ENCODE measurements around the gene TSHR. TPM values are rescaled to one million over a fixed set of nuclear protein-coding genes. Genes with fewer than 3 reads are reported as not detected.
"Not testable (repeated sequence)": the region's sequence is repeated elsewhere in the genome, so short reads cannot be mapped to it uniquely, and the experiment has no call there.

Gene TSHR
- total RNA-seq, 2 experiments from 2014 or later, result not detected

- no peaks in the 10 kb centered on the region for H3K27me3 Mint-ChIP-seq (ENCODE audit: low read depth)
- peaks cover 33% of the 10 kb centered on the region for H3K36me3 Mint-ChIP-seq (ENCODE audit: low read depth)
- CTCF ChIA-PET, result interaction anchor here (0.7 to 1.2 kb wide), 2 partner anchors 54 to 134 kb away, joined by 3 read pairs; no protein-coding TSS in a partner anchor
- intact Hi-C loops (cut with micrococcal nuclease), result no loop called here
- no peak overlapping the region for H3K4me3 Mint-ChIP-seq
- no peak for DNase-seq
- peaks cover 23% of the 10 kb centered on the region for H3K4me1 Mint-ChIP-seq (ENCODE audit: low read depth)
- H3K27ac Mint-ChIP-seq, result no peak overlapping the region
- no peaks in the 10 kb centered on the region for H3K9me3 Mint-ChIP-seq
Observed at GRCh38 chr14:80933282-80933681, 22.1 kb upstream of the TSHR start.

GRCh38 chr14:80933686-80934085, 21.7 kb upstream of the TSHR start:
- DNase-seq, result no peak
- no peak overlapping the region for H3K4me3 Mint-ChIP-seq
- CTCF ChIA-PET, result interaction anchor here (1.1 to 1.2 kb wide), 2 partner anchors 12 to 53 kb away, joined by 3 read pairs; no protein-coding TSS in a partner anchor
- no peaks in the 10 kb centered on the region for H3K9me3 Mint-ChIP-seq
- no peaks in the 10 kb centered on the region for H3K27me3 Mint-ChIP-seq (ENCODE audit: low read depth)
- intact Hi-C loops (cut with micrococcal nuclease), result no loop called here
- no peak overlapping the region for H3K27ac Mint-ChIP-seq
- H3K4me1 Mint-ChIP-seq (ENCODE audit: low read depth), result peaks cover 23% of the 10 kb centered on the region
- H3K36me3 Mint-ChIP-seq (ENCODE audit: low read depth), result peaks cover 33% of the 10 kb centered on the region

GRCh38 chr14:80940146-80940545, 15.3 kb upstream of the TSHR start:
- CTCF ChIA-PET, result no interaction called here
- Mint-ChIP-seq H3K4me3 (peak overlapping the region; percentile 29), H3K36me3 (ENCODE audit: low read depth) (peaks cover 5% of the 10 kb centered on the region), H3K9me3 (no peaks in the 10 kb centered on the region), H3K27me3 (ENCODE audit: low read depth) (no peaks in the 10 kb centered on the region), H3K27ac (no peak overlapping the region), H3K4me1 (ENCODE audit: low read depth) (peaks cover 26% of the 10 kb centered on the region)
- peak; percentile 45 for DNase-seq
- intact Hi-C loops (cut with micrococcal nuclease), result loop anchor here (2.0 kb wide), 1 partner anchor 595 kb away; no protein-coding TSS in a partner anchor

GRCh38 chr14:80941241-80942185, 13.9 kb upstream of the TSHR start, which contains the start of gene CEP128:
CEP128 (minus strand) TSS chr14:80941738.
- intact Hi-C loops (cut with micrococcal nuclease), result loop anchor here (1.0 to 2.0 kb wide), 5 partner anchors 10 to 593 kb away; no protein-coding TSS in a partner anchor
- Mint-ChIP-seq H3K27ac (peak within 1 kb of the TSS; percentile 88), H3K36me3 (ENCODE audit: low read depth) (no peaks in the 10 kb centered on the region), H3K9me3 (peaks cover 1% of the 10 kb centered on the region), H3K4me3 (peak within 1 kb of the TSS; percentile 86), H3K4me1 (ENCODE audit: low read depth) (peaks cover 38% of the 10 kb centered on the region), H3K27me3 (ENCODE audit: low read depth) (no peaks in the 10 kb centered on the region)
- DNase-seq, result peak; percentile 90
- CTCF ChIA-PET, result interaction anchor here (0.9 to 2.9 kb wide), 8 partner anchors 11 to 222 kb away, joined by 3 to 12 read pairs (median 3); no protein-coding TSS in a partner anchor

- H3K27me3 Mint-ChIP-seq (ENCODE audit: low read depth), result no peaks in the 10 kb centered on the region
- H3K4me1 Mint-ChIP-seq (ENCODE audit: low read depth), result peaks cover 45% of the 10 kb centered on the region
- H3K4me3 Mint-ChIP-seq, result peak overlapping the region; percentile 86
- H3K36me3 Mint-ChIP-seq (ENCODE audit: low read depth), result peaks cover 3% of the 10 kb centered on the region
- peaks cover 5% of the 10 kb centered on the region for H3K9me3 Mint-ChIP-seq
- peak; percentile 43 for DNase-seq
- CTCF ChIA-PET, result interaction anchor here (1.0 to 2.9 kb wide), 6 partner anchors 11 to 211 kb away, joined by 3 to 12 read pairs (median 4); no protein-coding TSS in a partner anchor
- H3K27ac Mint-ChIP-seq, result peak overlapping the region; percentile 88
- intact Hi-C loops (cut with micrococcal nuclease), result loop anchor here (1.0 kb wide), 3 partner anchors 11 to 228 kb away; no protein-coding TSS in a partner anchor
Observed at GRCh38 chr14:80942191-80942600, 13.2 kb upstream of the TSHR start.

- Mint-ChIP-seq H3K27me3 (ENCODE audit: low read depth) (no peaks in the 10 kb centered on the region), H3K4me3 (no peak overlapping the region), H3K27ac (no peak overlapping the region), H3K9me3 (peaks cover 6% of the 10 kb centered on the region), H3K4me1 (ENCODE audit: low read depth) (peaks cover 47% of the 10 kb centered on the region), H3K36me3 (ENCODE audit: low read depth) (peaks cover 3% of the 10 kb centered on the region)
- CTCF ChIA-PET, result interaction anchor here (1.1 to 1.9 kb wide), 2 partner anchors 10 to 11 kb away, joined by 3 to 4 read pairs; partner anchors contain the start of gene TSHR
- no peak for DNase-seq
- intact Hi-C loops (cut with micrococcal nuclease), result no loop called here
Observed at GRCh38 chr14:80944861-80945617, 10.4 kb upstream of the TSHR start.

- H3K4me3 Mint-ChIP-seq, result no peak overlapping the region
- CTCF ChIA-PET, result interaction anchor here (1.1 to 1.9 kb wide), 2 partner anchors 9 to 12 kb away, joined by 3 to 4 read pairs; partner anchors contain the start of gene TSHR
- intact Hi-C loops (cut with micrococcal nuclease), result loop anchor here (1.0 to 2.0 kb wide), 2 partner anchors 15 to 43 kb away; no protein-coding TSS in a partner anchor
Observed at GRCh38 chr14:80946187-80946586, 9.2 kb upstream of the TSHR start.

GRCh38 chr14:80946797-80947196, 8.6 kb upstream of the TSHR start:
- Mint-ChIP-seq H3K9me3 (peaks cover 6% of the 10 kb centered on the region), H3K27ac (peak overlapping the region; percentile 90), H3K36me3 (ENCODE audit: low read depth) (peaks cover 3% of the 10 kb centered on the region), H3K27me3 (ENCODE audit: low read depth) (peaks cover 2% of the 10 kb centered on the region), H3K4me3 (no peak overlapping the region), H3K4me1 (ENCODE audit: low read depth) (peaks cover 41% of the 10 kb centered on the region)
- CTCF ChIA-PET, result interaction anchor here (1.9 kb wide), 1 partner anchor 9 kb away, joined by 4 read pairs; the partner anchor contains the start of gene TSHR
- intact Hi-C loops (cut with micrococcal nuclease), result loop anchor here (1.0 to 2.0 kb wide), 2 partner anchors 15 to 42 kb away; no protein-coding TSS in a partner anchor
- DNase-seq, result peak; percentile 39

More at GRCh38 chr14:80946187-80946586, 9.2 kb upstream of the TSHR start:
- Mint-ChIP-seq H3K9me3 (peaks cover 6% of the 10 kb centered on the region), H3K27me3 (ENCODE audit: low read depth) (peaks cover 2% of the 10 kb centered on the region), H3K36me3 (ENCODE audit: low read depth) (peaks cover 3% of the 10 kb centered on the region), H3K4me1 (ENCODE audit: low read depth) (peaks cover 42% of the 10 kb centered on the region), H3K27ac (peak overlapping the region; percentile 90)
- no peak for DNase-seq

- Mint-ChIP-seq H3K4me1 (ENCODE audit: low read depth) (peaks cover 27% of the 10 kb centered on the region), H3K27ac (no peak overlapping the region), H3K27me3 (ENCODE audit: low read depth) (peaks cover 2% of the 10 kb centered on the region), H3K4me3 (no peak overlapping the region), H3K9me3 (peaks cover 6% of the 10 kb centered on the region), H3K36me3 (ENCODE audit: low read depth) (peaks cover 3% of the 10 kb centered on the region)
- DNase-seq, result no peak
- intact Hi-C loops (cut with micrococcal nuclease), result no loop called here
- CTCF ChIA-PET, result no interaction called here
Observed at GRCh38 chr14:80948291-80948690, 7.1 kb upstream of the TSHR start.

- no peak for DNase-seq
- H3K27ac Mint-ChIP-seq, result no peak overlapping the region
- peaks cover 4% of the 10 kb centered on the region for H3K9me3 Mint-ChIP-seq
- peaks cover 3% of the 10 kb centered on the region for H3K36me3 Mint-ChIP-seq (ENCODE audit: low read depth)
- CTCF ChIA-PET, result interaction anchor here (1.2 kb wide), 1 partner anchor 36 kb away, joined by 3 read pairs; no protein-coding TSS in a partner anchor
- peaks cover 8% of the 10 kb centered on the region for H3K27me3 Mint-ChIP-seq (ENCODE audit: low read depth)
- intact Hi-C loops (cut with micrococcal nuclease), result no loop called here
- H3K4me1 Mint-ChIP-seq (ENCODE audit: low read depth), result peaks cover 28% of the 10 kb centered on the region
- no peak overlapping the region for H3K4me3 Mint-ChIP-seq
Observed at GRCh38 chr14:80951491-80951890, 3.9 kb upstream of the TSHR start.

- CTCF ChIA-PET, result interaction anchor here (1.1 to 5.3 kb wide), 3 partner anchors 11 to 44 kb away, joined by 4 to 82 read pairs (median 6); partner anchors contain the start of gene CEP128
- H3K36me3 Mint-ChIP-seq (ENCODE audit: low read depth); intact Hi-C loops (cut with micrococcal nuclease); DNase-seq; H3K9me3 Mint-ChIP-seq; H3K27ac Mint-ChIP-seq; H3K4me3 Mint-ChIP-seq: not testable (repeated sequence)
- peaks cover 10% of the 10 kb centered on the region for H3K27me3 Mint-ChIP-seq (ENCODE audit: low read depth)
- peaks cover 17% of the 10 kb centered on the region for H3K4me1 Mint-ChIP-seq (ENCODE audit: low read depth)
Observed at GRCh38 chr14:80953211-80953610, 2.2 kb upstream of the TSHR start.
